GM12878 (cell line): ENCODE measurements around the gene MGAT1.

Experiments
- ATF3 ChIP-seq: IDR thresholded peaks from 2 replicates; pipeline ENCODE4 v1.6.1; 2011; ENCODE audit warnings: low read depth, mild to moderate bottlenecking, low read length, moderate library complexity, borderline replicate concordance; ENCODE audit errors: extremely low read depth
- CTCF ChIP-seq, 3 experiments: IDR thresholded peaks in 2 of 3; conservative IDR thresholded peaks in 1 of 3; 2 replicates each; pipeline ENCODE4 v1.5.1; 2011; ENCODE audit warnings: low read depth in 3 of 3, low read length in 3 of 3, mild to moderate bottlenecking in 3 of 3, control low read depth in 2 of 3, moderate library complexity in 2 of 3, inconsistent platforms in 1 of 3, mixed read lengths in 1 of 3; ENCODE audit not compliant: control insufficient read depth in 2 of 3, insufficient read depth in 1 of 3; ENCODE audit errors: extremely low read depth in 1 of 3
- NR2C2 ChIP-seq: IDR thresholded peaks from 2 replicates; pipeline ENCODE4 v1.6.1; 2011; ENCODE audit warnings: borderline replicate concordance, low read depth; ENCODE audit not compliant: control insufficient read depth, insufficient read length
- RAD21 ChIP-seq: IDR thresholded peaks from 2 replicates; pipeline ENCODE4 v1.6.1; 2011; ENCODE audit warnings: mild to moderate bottlenecking, low read depth, low read length, moderate library complexity; ENCODE audit not compliant: insufficient read depth
- SREBF1 ChIP-seq: IDR thresholded peaks from 2 replicates; pipeline ENCODE4 v1.6.1; 2012; ENCODE audit warnings: mild to moderate bottlenecking, low read length
- ZNF592 ChIP-seq: fragments of 450-650 bp; IDR thresholded peaks from 2 replicates; pipeline ENCODE4 v1.6.1; 2017; ENCODE audit warnings: mild to moderate bottlenecking, moderate library complexity

GRCh38 chr5:180810959-180811622 is 8.5 kb upstream of the MGAT1 start:
- TF ChIP-seq ATF3, result no peak
- no peak for TF ChIP-seq RAD21
- no peak for TF ChIP-seq NR2C2
- TF ChIP-seq CTCF (IDR thresholded peaks at IDR 0.05 in 2 of 3, conservative IDR thresholded peaks at IDR 0.05 in 1 of 3; ENCODE audit: control insufficient read depth in 2 of 3, extremely low read depth in 1 of 3, insufficient read depth in 1 of 3, low read depth in 3 of 3, low read length in 3 of 3), result no peak
- no peak for TF ChIP-seq ZNF592
- TF ChIP-seq SREBF1, result no peak
